GM13977 (cell line): Measurements from ENCODE around the gene HMGB2.

Source experiments
- DNase-seq: peaks from one replicate; pipeline ENCODE4 v3.0.0; 2012; ENCODE audit warnings: low spot score
- in situ Hi-C: fragments of 300-500 bp; cut with MboI; formaldehyde crosslinking; loops from one replicate; pipeline ENCODE4 v1.12.0; 2022; ENCODE audit warnings: low sequenced_read_pairs, low pct_unique_long_range_greater_than_20kb, mixed read lengths, inconsistent platforms; ENCODE audit not compliant: unreplicated experiment
- TF ChIP-seq, protein P1 (sequence below): IDR thresholded peaks from 2 replicates; pipeline ENCODE4 v1.5.1; 2012; ENCODE audit warnings: mild to moderate bottlenecking, control low read depth; ENCODE audit not compliant: insufficient read depth; ENCODE audit errors: extremely low read depth, missing control alignments

HMGB2 gene

GRCh38 chr4:173330590-173330989 is 3.6 kb downstream of the HMGB2 start:
- TF ChIP-seq, protein P1, sequence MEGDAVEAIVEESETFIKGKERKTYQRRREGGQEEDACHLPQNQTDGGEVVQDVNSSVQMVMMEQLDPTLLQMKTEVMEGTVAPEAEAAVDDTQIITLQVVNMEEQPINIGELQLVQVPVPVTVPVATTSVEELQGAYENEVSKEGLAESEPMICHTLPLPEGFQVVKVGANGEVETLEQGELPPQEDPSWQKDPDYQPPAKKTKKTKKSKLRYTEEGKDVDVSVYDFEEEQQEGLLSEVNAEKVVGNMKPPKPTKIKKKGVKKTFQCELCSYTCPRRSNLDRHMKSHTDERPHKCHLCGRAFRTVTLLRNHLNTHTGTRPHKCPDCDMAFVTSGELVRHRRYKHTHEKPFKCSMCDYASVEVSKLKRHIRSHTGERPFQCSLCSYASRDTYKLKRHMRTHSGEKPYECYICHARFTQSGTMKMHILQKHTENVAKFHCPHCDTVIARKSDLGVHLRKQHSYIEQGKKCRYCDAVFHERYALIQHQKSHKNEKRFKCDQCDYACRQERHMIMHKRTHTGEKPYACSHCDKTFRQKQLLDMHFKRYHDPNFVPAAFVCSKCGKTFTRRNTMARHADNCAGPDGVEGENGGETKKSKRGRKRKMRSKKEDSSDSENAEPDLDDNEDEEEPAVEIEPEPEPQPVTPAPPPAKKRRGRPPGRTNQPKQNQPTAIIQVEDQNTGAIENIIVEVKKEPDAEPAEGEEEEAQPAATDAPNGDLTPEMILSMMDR, result no peak
- in situ Hi-C loops, result no loop called here
- no peak for DNase-seq

GRCh38 chr4:173328236-173328901 is 5.8 kb downstream of the HMGB2 start:
- in situ Hi-C loops, result no loop called here
- no peak for DNase-seq
- TF ChIP-seq, protein P1, result no peak

DNA sequence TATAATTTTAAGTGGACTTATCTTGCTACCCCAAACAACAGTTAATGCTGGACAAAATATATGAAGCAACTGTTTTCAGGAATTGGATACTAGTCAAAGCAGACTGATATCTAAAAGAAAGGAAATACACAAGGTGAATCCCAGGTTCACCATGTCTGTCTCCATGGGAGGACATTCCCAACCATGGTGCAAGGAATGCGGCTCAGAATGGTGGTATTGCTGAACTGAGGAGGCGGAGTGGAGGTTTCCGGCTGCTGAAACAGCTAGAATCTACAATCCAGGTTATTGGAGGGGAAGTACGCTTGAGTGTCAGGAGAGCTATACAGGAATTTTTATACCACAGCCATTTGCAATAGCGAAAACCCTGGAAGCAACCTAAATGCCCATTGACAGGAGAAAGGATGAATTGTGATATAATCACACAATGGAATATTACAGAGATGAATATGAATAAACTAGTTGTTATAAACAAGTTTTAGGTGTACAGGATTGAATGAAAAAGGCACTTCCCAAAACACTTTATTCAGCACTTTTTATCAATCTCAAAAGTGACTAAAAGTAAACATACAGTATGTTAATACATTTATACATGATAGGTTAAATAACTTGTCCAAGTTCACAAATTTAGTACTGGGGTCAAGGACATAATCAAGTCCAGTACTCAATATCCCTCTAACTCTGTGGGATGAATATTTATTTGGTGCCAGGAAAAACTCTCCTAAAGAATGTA is 9.0 kb downstream of the HMGB2 start:
- in situ Hi-C loops, result no loop called here
- DNase-seq, result no peak
- TF ChIP-seq, protein P1, result no peak

GRCh38 chr4:173319696-173320095 is 14.5 kb downstream of the HMGB2 start:
- no peak for DNase-seq
- in situ Hi-C loops, result loop anchor here (5.0 kb wide), 1 partner anchor 93 kb away; no protein-coding TSS in a partner anchor
- TF ChIP-seq, protein P1, result no peak

DNA sequence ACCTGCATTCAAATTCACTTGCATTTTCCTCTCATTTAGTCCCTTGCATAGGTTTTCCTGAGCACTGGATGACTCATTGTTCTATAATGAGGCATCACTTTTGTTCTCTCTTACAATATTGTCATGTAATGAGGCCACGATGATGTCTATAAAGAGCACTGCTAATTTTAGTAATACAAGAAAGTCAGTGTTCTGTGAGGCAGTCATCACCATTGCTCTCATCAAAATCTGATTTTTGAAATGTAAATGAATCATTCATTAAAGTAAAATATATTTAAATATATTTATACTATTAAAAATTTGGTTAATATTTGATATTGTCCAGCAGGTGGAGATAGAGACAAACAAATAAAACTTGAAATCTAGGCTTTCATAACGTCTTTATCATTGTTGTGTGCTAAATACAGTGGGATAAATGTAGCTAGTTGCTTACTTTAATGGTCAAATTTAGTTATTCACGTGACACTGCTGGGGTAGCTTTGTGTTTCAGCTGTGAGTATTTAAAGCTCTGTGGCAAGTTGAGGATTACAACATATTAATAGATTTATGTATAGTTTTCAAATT is 15.4 kb downstream of the HMGB2 start:
- TF ChIP-seq, protein P1, result no peak
- DNase-seq, result no peak
- in situ Hi-C loops, result loop anchor here (5.0 kb wide), 1 partner anchor 94 kb away; no protein-coding TSS in a partner anchor

DNA sequence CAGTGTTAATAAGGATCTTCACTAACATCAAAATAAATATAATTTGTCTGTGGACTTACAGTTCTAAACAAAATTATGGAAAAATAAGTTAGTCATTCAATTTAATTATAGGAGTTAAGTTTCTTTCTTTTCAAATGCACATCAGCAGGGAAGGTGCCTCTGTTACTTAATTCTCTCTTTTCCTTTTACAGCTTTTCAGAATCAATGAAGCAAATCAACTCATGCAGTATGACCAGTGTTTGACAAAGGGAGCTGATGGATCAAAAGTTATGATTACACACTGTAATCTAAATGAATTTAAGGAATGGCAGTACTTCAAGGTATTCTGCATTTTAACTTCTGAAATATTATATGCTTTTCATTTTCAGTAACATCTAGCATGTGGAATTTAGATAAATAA is 15.9 kb downstream of the HMGB2 start:
- in situ Hi-C loops, result loop anchor here (5.0 kb wide), 1 partner anchor 94 kb away; no protein-coding TSS in a partner anchor
- no peak for DNase-seq
- TF ChIP-seq, protein P1, result no peak
